Smooth muscle cell (in vitro differentiated cells): ENCODE results near the gene SIK2. TPM values are rescaled to one million over a fixed set of nuclear protein-coding genes. Genes with fewer than 3 reads are reported as not detected.

ENCODE experiments used
- DNase-seq: peaks from one replicate; lab custom pipeline; 2025; ENCODE audit not compliant: unreplicated experiment; lab: John Stamatoyannopoulos, UW
- H2AFZ ChIP-seq: fragments of 200-600 bp; sonication (generic); 2 replicates; pipeline ENCODE4 v1.6.0; 2016; ENCODE audit warnings: antibody characterized with exemption, low read depth, mild to moderate bottlenecking
- H3F3A ChIP-seq: fragments of 200-600 bp; sonication (generic); 2 replicates; pipeline ENCODE4 v1.6.0; 2017; ENCODE audit warnings: antibody characterized with exemption, low read depth
- H3K27ac ChIP-seq: fragments of 200-600 bp; sonication (generic); 2 replicates; pipeline ENCODE4 v1.5.1; 2016; ENCODE audit warnings: low read depth, mild to moderate bottlenecking
- H3K27me3 ChIP-seq: fragments of 200-600 bp; sonication (generic); 2 replicates; pipeline ENCODE4 v1.6.1; 2016; ENCODE audit warnings: low read depth, mild to moderate bottlenecking
- H3K36me3 ChIP-seq: fragments of 200-600 bp; sonication (generic); 2 replicates; pipeline ENCODE4 v1.5.1; 2016; ENCODE audit warnings: low read depth
- H3K4me1 ChIP-seq: fragments of 200-600 bp; sonication (generic); 2 replicates; pipeline ENCODE4 v1.5.1; 2016; ENCODE audit warnings: low read depth
- H3K4me2 ChIP-seq: fragments of 200-600 bp; sonication (generic); 2 replicates; pipeline ENCODE4 v1.6.0; 2016; ENCODE audit warnings: mild to moderate bottlenecking
- H3K4me3 ChIP-seq: fragments of 200-600 bp; sonication (generic); 2 replicates; pipeline ENCODE4 v1.5.1; 2016; ENCODE audit warnings: mild to moderate bottlenecking
- H3K79me2 ChIP-seq: fragments of 200-600 bp; sonication (generic); 2 replicates; pipeline ENCODE4 v1.6.0; 2016; ENCODE audit warnings: low read depth, mild to moderate bottlenecking
- H3K9ac ChIP-seq: fragments of 200-600 bp; sonication (generic); 2 replicates; pipeline ENCODE4 v1.6.0; 2016; ENCODE audit warnings: low read depth
- H3K9me3 ChIP-seq: fragments of 200-600 bp; sonication (generic); replicated peaks from 2 replicates; pipeline ENCODE4 v1.5.1; 2016; ENCODE audit warnings: low read depth
- H4K20me1 ChIP-seq: fragments of 200-600 bp; sonication (generic); 2 replicates; pipeline ENCODE4 v1.6.0; 2016; ENCODE audit warnings: low read depth
- CTCF ChIP-seq: fragments of 200-600 bp; sonication (generic); IDR thresholded peaks from 2 replicates; pipeline ENCODE4 v1.5.1; 2017; ENCODE audit warnings: borderline replicate concordance, mild to moderate bottlenecking, antibody characterized with exemption; ENCODE audit not compliant: insufficient read depth, poor library complexity, severe bottlenecking
- WGBS: methylation state at CpG from one replicate; pipeline ENCODE4 v1.1.7; 2016; ENCODE audit warnings: low lambda C conversion rate; 5-methylcytosine and 5-hydroxymethylcytosine counted together
- polyA plus RNA-seq: library from polyadenylated mRNA; unstranded; fragments of >200 nt; fragmentation: Nextera tagmentation; extraction: Ambion mirVana; gene quantifications from 2 replicates; pipeline ENCODE4 v1.2.1, GENCODE V29; 2016
- total RNA-seq: library from RNA; depleted of rRNA; stranded (reverse); fragments of >200 nt; gene quantifications from 2 replicates; pipeline ENCODE4 v1.2.3, GENCODE V29; 2014

Gene SIK2
- total and polyA plus RNA-seq, 2 experiments from 2014 or later = 1.9 to 14.1 TPM

DNA sequence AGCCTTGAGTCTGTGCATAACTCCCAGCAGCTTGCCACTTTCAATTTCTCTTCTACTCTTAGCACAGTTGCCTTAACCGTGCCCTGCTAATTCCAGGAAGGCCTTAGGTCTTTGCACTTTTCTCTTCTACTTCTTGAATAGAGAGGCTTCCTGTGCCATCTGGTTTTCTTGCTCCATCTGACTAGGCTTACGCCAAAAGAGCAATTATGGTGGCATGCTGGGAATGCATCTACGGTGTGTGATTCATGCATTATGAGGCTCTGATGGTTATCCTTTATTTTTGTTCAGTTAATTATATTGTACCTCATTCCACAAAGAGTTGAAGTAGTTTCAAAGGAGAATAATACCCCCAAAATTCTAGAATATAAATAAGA is 29.4 kb downstream of the SIK2 start:
- H3K79me2 ChIP-seq = peaks cover 16% of the 10 kb centered on the region
- peak overlapping the region; percentile 48 for H3K4me2 ChIP-seq
- no peak overlapping the region for H2AFZ ChIP-seq
- WGBS = 30% methylated on average over 3 of the region's 3 CpGs
- peaks cover 29% of the 10 kb centered on the region for H4K20me1 ChIP-seq
- H3F3A ChIP-seq = peaks cover 29% of the 10 kb centered on the region
- H3K27me3 ChIP-seq = no peaks in the 10 kb centered on the region
- no peak overlapping the region for H3K9ac ChIP-seq
- no peak for TF ChIP-seq CTCF
- H3K4me3 ChIP-seq = no peak overlapping the region
- H3K9me3 ChIP-seq = no peaks in the 10 kb centered on the region
- no peak for DNase-seq
- peak overlapping the region; percentile 8 for H3K27ac ChIP-seq
- H3K4me1 ChIP-seq = peaks cover 47% of the 10 kb centered on the region
- H3K36me3 ChIP-seq = no peaks in the 10 kb centered on the region

DNA sequence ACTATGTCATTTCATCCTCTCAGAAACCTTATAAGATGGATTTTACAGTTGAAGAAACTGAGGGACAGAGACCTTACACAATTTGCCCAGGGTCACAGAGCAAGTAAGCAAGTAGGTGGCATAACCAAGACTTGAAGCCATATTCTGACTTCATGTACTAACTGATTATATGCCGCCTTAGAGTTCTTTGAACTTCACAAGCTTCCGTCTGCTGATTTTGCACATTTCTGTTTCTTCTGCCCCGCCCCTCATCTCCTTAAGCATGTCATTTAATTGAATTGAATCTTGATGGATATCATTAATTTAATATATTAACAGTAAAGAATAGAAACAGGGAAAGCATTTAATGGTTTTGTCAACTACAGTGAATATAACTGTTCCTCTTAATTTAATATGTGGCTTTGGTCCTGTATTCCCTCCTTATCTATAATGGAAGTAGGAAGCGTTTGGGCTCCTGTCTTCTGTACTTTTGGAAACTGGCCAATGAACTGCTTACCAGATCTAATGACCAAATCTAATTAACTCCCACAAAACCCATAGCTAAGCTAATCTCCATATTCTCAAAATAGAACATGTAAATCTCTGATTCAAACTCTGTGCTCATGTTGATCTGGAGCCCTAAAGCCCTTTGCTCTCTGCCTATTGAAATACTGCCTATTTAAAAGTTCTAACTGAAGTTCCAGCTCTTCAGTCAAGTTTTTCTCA is 30.4 kb downstream of the SIK2 start:
- peaks cover 50% of the 10 kb centered on the region for H3K4me1 ChIP-seq
- no peak for DNase-seq
- no peaks in the 10 kb centered on the region for H3K9me3 ChIP-seq
- no peak overlapping the region for H3K4me2 ChIP-seq
- H3K79me2 ChIP-seq = peaks cover 17% of the 10 kb centered on the region
- peaks cover 29% of the 10 kb centered on the region for H3F3A ChIP-seq
- H3K27ac ChIP-seq = peak overlapping the region; percentile 17
- no peak for TF ChIP-seq CTCF
- H3K4me3 ChIP-seq = no peak overlapping the region
- WGBS = 86% methylated on average over 4 of the region's 4 CpGs
- H3K9ac ChIP-seq = no peak overlapping the region
- H2AFZ ChIP-seq = no peak overlapping the region
- H3K27me3 ChIP-seq = no peaks in the 10 kb centered on the region
- peaks cover 30% of the 10 kb centered on the region for H4K20me1 ChIP-seq
- H3K36me3 ChIP-seq = no peaks in the 10 kb centered on the region

DNA sequence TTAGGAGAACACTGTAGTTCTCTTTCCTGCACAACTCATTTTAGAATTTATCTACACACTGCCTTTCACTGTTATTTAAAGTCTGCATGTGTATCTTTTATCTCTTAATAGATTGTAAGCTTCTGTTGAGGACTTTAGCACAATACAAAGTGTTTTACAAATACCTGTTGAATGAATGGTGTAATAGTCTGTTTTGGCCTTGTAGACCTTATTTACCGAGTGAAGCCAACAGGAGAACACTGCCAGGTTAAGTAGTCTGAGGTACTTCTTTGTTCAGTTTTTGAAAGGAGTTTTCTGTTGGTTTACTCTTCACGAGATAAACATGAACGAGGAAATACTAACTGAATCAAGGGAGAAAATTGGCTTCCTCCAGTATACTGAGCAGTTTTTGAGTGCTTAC is 31.0 kb downstream of the SIK2 start:
- H3K4me1 ChIP-seq = peaks cover 50% of the 10 kb centered on the region
- H2AFZ ChIP-seq = no peak overlapping the region
- 89% methylated on average over 3 of the region's 3 CpGs for WGBS
- H3K27ac ChIP-seq = peak overlapping the region; percentile 17
- TF ChIP-seq CTCF = no peak
- no peak for DNase-seq
- H3K79me2 ChIP-seq = peaks cover 17% of the 10 kb centered on the region
- H3K4me3 ChIP-seq = no peak overlapping the region
- no peak overlapping the region for H3K4me2 ChIP-seq
- peaks cover 29% of the 10 kb centered on the region for H3F3A ChIP-seq
- H3K9me3 ChIP-seq = no peaks in the 10 kb centered on the region
- no peak overlapping the region for H3K9ac ChIP-seq
- H3K27me3 ChIP-seq = no peaks in the 10 kb centered on the region
- H4K20me1 ChIP-seq = peaks cover 30% of the 10 kb centered on the region
- H3K36me3 ChIP-seq = no peaks in the 10 kb centered on the region
